Measurements from ENCODE around the gene RSBN1L.
"Not testable (repeated sequence)": the region's sequence is repeated elsewhere in the genome, so short reads cannot be mapped to it uniquely, and the experiment has no call there.

RSBN1L gene

DNA sequence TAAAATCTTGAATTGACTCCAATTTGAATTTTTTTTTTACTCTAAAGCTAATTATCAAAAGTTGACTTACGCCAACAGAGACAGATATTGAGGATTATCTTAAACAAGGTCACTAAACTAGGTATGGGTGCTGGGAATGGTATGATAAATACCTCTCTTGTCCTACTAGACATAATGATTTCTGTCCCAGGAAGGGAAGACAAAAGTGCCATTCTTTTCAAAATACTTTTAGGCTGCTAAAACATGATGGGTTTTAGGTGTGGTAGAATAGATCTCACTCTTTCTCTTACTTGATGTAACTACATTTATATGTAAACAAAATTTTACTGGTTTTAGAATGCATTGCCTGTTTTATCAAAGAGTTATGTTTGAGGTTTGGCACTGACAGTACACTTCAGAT, 86.9 kb downstream of the RSBN1L start:
- Mint-ChIP-seq H3K4me3 (no peak overlapping the region), H3K36me3 (ENCODE audit: low read depth) (peaks cover 48% of the 10 kb centered on the region), H3K4me1 (ENCODE audit: low read depth) (peaks cover 21% of the 10 kb centered on the region), H3K9me3 (no peaks in the 10 kb centered on the region), H3K27me3 (no peaks in the 10 kb centered on the region), H3K27ac (no peak overlapping the region)
- intact Hi-C loops (cut with micrococcal nuclease), result no loop called here

DNA sequence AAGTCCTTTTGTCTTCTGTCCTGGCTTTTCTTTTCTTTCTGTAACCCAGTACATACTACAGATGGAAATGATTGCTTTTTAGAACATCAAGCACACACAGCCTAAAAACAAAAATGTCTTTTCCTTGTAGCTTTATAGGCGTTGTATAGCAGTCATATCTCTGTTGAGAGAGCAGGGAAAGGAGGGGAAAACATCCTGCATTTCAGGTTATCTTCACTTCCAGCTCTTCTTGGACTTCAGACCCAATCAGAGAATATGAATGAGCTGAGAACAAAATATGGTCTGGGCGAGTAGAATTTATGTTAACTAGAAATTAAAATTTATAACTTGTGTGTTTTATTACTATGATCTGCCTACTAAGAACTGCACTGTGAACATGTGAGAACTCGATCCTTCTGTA, 87.3 kb downstream of the RSBN1L start:
- no peaks in the 10 kb centered on the region for H3K9me3 Mint-ChIP-seq
- H3K36me3 Mint-ChIP-seq (ENCODE audit: low read depth), result peaks cover 43% of the 10 kb centered on the region
- no peak overlapping the region for H3K4me3 Mint-ChIP-seq
- intact Hi-C loops (cut with micrococcal nuclease), result no loop called here
- H3K27me3 Mint-ChIP-seq, result no peaks in the 10 kb centered on the region
- peak overlapping the region; percentile 64 for H3K27ac Mint-ChIP-seq
- peaks cover 21% of the 10 kb centered on the region for H3K4me1 Mint-ChIP-seq (ENCODE audit: low read depth)

GRCh38 chr7:77784426-77784825, 88.2 kb downstream of the RSBN1L start:
- not testable (repeated sequence) for H3K9me3 Mint-ChIP-seq, H3K27me3 Mint-ChIP-seq
- H3K4me3 Mint-ChIP-seq, result peak overlapping the region; percentile 17
- H3K36me3 Mint-ChIP-seq (ENCODE audit: low read depth), result peaks cover 37% of the 10 kb centered on the region
- peaks cover 21% of the 10 kb centered on the region for H3K4me1 Mint-ChIP-seq (ENCODE audit: low read depth)
- intact Hi-C loops (cut with micrococcal nuclease), result loop anchor here (2.0 kb wide), 1 partner anchor 14 kb away; the partner anchor contains the start of genes PHTF2 and TMEM60
- peak overlapping the region; percentile 64 for H3K27ac Mint-ChIP-seq

- intact Hi-C loops (cut with micrococcal nuclease), result no loop called here
- H3K9me3 Mint-ChIP-seq, result no peaks in the 10 kb centered on the region
- H3K4me3 Mint-ChIP-seq, result no peak overlapping the region
- H3K36me3 Mint-ChIP-seq (ENCODE audit: low read depth), result peaks cover 28% of the 10 kb centered on the region
- H3K27ac Mint-ChIP-seq, result no peak overlapping the region
- no peaks in the 10 kb centered on the region for H3K27me3 Mint-ChIP-seq
- H3K4me1 Mint-ChIP-seq (ENCODE audit: low read depth), result peaks cover 21% of the 10 kb centered on the region
Observed at GRCh38 chr7:77786018-77786417, 89.8 kb downstream of the RSBN1L start.

DNA sequence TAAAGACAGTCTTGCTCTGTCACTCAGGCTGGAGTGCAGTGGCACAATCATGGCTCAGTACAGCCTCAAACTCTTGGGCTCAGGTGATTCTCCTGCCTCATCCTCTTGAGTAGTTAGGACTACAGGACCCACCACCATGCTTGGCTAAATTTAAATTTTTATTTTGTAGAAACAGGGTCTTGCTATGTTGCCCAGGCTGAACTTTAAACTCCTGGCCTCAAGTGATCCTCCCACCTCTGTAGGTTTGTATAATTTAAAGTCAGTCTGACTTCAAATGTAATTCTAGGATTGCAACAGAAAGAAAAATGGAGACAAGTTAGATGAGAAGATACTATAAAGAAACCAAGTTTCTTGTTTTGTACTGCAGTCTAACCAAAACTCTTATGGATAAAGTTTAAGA, 90.5 kb downstream of the RSBN1L start:
- intact Hi-C loops (cut with micrococcal nuclease), result no loop called here
- H3K27ac Mint-ChIP-seq, result no peak overlapping the region
- no peak overlapping the region for H3K4me3 Mint-ChIP-seq
- H3K27me3 Mint-ChIP-seq, result no peaks in the 10 kb centered on the region
- no peaks in the 10 kb centered on the region for H3K9me3 Mint-ChIP-seq
- H3K36me3 Mint-ChIP-seq (ENCODE audit: low read depth), result peaks cover 27% of the 10 kb centered on the region
- peaks cover 21% of the 10 kb centered on the region for H3K4me1 Mint-ChIP-seq (ENCODE audit: low read depth)

- H3K36me3 Mint-ChIP-seq (ENCODE audit: low read depth), result peaks cover 14% of the 10 kb centered on the region
- H3K9me3 Mint-ChIP-seq, result no peaks in the 10 kb centered on the region
- no peak overlapping the region for H3K4me3 Mint-ChIP-seq
- intact Hi-C loops (cut with micrococcal nuclease), result no loop called here
- H3K4me1 Mint-ChIP-seq (ENCODE audit: low read depth), result peaks cover 20% of the 10 kb centered on the region
- H3K27me3 Mint-ChIP-seq, result no peaks in the 10 kb centered on the region
- no peak overlapping the region for H3K27ac Mint-ChIP-seq
Observed at GRCh38 chr7:77788327-77788902, 92.2 kb downstream of the RSBN1L start.

DNA sequence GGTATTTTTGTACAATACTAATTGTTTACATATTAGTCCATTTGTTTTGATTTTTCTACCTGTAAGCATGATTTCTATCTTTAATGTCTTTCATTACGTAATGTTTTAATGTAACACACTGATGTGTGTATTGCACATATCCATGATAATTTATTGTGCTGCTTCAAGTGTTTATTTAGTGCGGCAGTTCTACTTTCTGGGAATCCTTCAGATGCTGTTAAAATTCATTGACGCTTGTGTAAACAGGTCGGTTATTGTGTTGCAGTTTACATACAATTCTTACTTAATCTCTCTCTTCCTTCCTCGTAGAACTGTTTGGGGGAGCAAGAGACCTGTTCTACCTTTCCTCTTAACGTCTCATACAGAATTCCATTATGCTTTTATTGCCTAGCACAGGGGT, 95.1 kb downstream of the RSBN1L start:
- Mint-ChIP-seq H3K36me3 (ENCODE audit: low read depth) (peaks cover 20% of the 10 kb centered on the region), H3K4me1 (ENCODE audit: low read depth) (peaks cover 26% of the 10 kb centered on the region), H3K27ac (no peak overlapping the region), H3K9me3 (no peaks in the 10 kb centered on the region), H3K4me3 (no peak overlapping the region), H3K27me3 (no peaks in the 10 kb centered on the region)
- intact Hi-C loops (cut with micrococcal nuclease), result no loop called here

DNA sequence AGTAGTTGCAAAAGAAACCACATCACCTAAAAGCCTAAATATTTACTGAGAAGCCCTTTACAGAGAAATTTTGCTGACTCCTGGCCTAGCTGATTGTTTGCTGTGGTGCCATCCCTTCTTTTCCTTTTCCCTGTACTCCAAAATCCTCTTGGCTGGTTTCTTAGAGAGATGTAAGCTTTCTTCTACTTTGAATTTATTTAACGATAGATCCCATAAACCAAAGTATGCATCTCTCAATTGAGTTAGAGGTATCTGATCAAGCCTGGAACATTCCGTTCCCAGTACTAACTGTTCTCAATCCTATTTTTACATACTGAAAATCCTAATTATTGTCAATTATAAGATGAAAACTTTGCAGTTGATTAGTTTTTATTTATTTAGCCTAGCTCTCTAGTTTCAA, 95.7 kb downstream of the RSBN1L start:
- Mint-ChIP-seq H3K9me3 (no peaks in the 10 kb centered on the region), H3K27ac (no peak overlapping the region), H3K4me3 (no peak overlapping the region), H3K4me1 (ENCODE audit: low read depth) (peaks cover 31% of the 10 kb centered on the region), H3K36me3 (ENCODE audit: low read depth) (peaks cover 23% of the 10 kb centered on the region), H3K27me3 (no peaks in the 10 kb centered on the region)
- intact Hi-C loops (cut with micrococcal nuclease), result no loop called here

DNA sequence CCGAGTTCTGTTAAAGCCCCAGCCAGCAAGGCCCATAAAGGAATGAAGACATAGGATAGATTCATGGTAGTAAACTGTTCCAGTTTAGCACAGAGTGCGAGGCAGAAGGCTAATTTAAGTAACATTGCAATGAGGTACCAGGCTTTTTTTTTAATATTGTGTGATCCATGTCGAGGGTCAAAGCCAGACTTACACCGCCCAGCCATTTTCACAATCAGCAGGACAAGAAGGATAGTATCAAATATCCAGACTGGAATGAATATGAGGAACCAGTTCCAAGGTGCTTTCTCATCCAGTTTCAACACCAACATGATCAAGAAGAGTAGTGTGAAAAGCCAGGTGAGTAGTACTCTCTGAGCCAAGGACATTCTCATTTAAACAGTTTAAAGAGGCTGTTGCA, 97.7 kb downstream of the RSBN1L start:
- peak overlapping the region; percentile 57 for H3K27ac Mint-ChIP-seq
- H3K9me3 Mint-ChIP-seq, result no peaks in the 10 kb centered on the region
- H3K27me3 Mint-ChIP-seq, result no peaks in the 10 kb centered on the region
- peaks cover 41% of the 10 kb centered on the region for H3K36me3 Mint-ChIP-seq (ENCODE audit: low read depth)
- peaks cover 31% of the 10 kb centered on the region for H3K4me1 Mint-ChIP-seq (ENCODE audit: low read depth)
- H3K4me3 Mint-ChIP-seq, result no peak overlapping the region
- intact Hi-C loops (cut with micrococcal nuclease), result no loop called here

DNA sequence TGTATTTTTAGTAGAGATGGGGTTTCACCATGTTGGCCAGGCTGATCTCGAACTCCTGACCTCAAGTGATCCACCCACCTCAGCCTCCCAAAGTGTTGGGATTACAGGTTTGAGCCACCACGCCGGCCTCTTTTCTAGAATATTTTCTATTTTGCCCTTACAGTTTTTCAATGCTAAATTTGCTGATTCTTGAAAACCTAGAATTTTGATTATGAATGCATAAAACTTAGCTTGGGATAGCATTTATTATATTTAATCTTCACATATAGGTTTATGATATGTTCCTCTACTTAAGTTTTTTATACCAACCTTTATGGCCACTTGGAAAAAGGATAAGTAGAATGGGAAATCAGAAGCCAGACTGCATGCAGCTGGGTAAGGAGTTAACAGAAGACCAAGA, 99.8 kb downstream of the RSBN1L start:
- no peaks in the 10 kb centered on the region for H3K9me3 Mint-ChIP-seq
- peak overlapping the region; percentile 98 for H3K4me3 Mint-ChIP-seq
- intact Hi-C loops (cut with micrococcal nuclease), result loop anchor here (5.0 kb wide), 2 partner anchors 36 to 99 kb away; partner anchors contain the start of gene RSBN1L
- H3K4me1 Mint-ChIP-seq (ENCODE audit: low read depth), result peaks cover 46% of the 10 kb centered on the region
- peaks cover 46% of the 10 kb centered on the region for H3K36me3 Mint-ChIP-seq (ENCODE audit: low read depth)
- H3K27ac Mint-ChIP-seq, result peak overlapping the region; percentile 16
- no peaks in the 10 kb centered on the region for H3K27me3 Mint-ChIP-seq

- peak overlapping the region; percentile 97 for H3K27ac Mint-ChIP-seq
- H3K4me1 Mint-ChIP-seq (ENCODE audit: low read depth), result peaks cover 51% of the 10 kb centered on the region
- peak overlapping the region; percentile 98 for H3K4me3 Mint-ChIP-seq
- intact Hi-C loops (cut with micrococcal nuclease), result loop anchor here (5.0 kb wide), 2 partner anchors 35 to 100 kb away; partner anchors contain the start of gene RSBN1L
- H3K27me3 Mint-ChIP-seq, result no peaks in the 10 kb centered on the region
- peaks cover 46% of the 10 kb centered on the region for H3K36me3 Mint-ChIP-seq (ENCODE audit: low read depth)
- H3K9me3 Mint-ChIP-seq, result no peaks in the 10 kb centered on the region
Observed at GRCh38 chr7:77796960-77797359, 100.7 kb downstream of the RSBN1L start.

DNA sequence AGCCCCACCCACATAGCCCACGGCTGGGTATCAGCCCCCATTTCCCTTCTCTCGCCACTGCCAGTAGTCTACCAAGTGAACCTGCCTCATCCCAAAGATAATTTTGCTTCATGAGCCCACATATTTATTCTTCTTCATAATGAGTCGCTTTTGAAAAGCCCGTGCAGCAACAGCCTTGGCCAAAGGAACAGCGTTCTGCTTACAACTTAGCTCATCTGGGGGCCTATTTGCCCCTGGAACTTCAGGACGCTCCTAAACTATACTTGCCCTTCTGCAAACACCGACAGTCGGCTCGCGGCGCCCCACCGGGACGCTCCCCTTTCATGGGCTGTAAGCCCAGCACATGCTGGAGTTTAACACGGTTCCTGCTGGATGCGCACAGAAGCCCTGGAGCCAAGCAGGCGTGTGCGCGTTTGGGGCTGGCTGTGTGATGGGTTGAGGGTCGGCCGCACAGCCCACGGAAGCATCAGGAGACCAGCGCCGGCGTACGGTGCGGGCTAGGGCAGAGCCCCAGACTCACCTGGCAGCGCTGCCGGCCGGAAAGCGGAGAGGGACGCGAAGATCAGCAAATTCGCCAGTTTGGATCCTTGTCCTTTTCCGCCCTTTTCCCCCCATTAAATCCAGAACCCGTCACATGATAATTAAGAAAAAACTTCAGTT, 101.6 kb downstream of the RSBN1L start:
- Mint-ChIP-seq H3K4me1 (ENCODE audit: low read depth) (peaks cover 60% of the 10 kb centered on the region), H3K27ac (peak overlapping the region; percentile 97), H3K4me3 (peak overlapping the region; percentile 98), H3K36me3 (ENCODE audit: low read depth) (peaks cover 46% of the 10 kb centered on the region), H3K9me3 (no peaks in the 10 kb centered on the region), H3K27me3 (no peaks in the 10 kb centered on the region)
- intact Hi-C loops (cut with micrococcal nuclease), result loop anchor here (2.0 to 5.0 kb wide), 4 partner anchors 13 to 109 kb away; partner anchors contain the start of gene RSBN1L

- H3K9me3 Mint-ChIP-seq, result no peaks in the 10 kb centered on the region
- intact Hi-C loops (cut with micrococcal nuclease), result loop anchor here (2.0 to 5.0 kb wide), 4 partner anchors 14 to 108 kb away; partner anchors contain the start of gene RSBN1L
- H3K4me1 Mint-ChIP-seq (ENCODE audit: low read depth), result peaks cover 67% of the 10 kb centered on the region
- H3K27ac Mint-ChIP-seq, result peak within 1 kb of the TSS; percentile 97
- H3K27me3 Mint-ChIP-seq, result no peaks in the 10 kb centered on the region
- H3K36me3 Mint-ChIP-seq (ENCODE audit: low read depth), result peaks cover 46% of the 10 kb centered on the region
- H3K4me3 Mint-ChIP-seq, result peak within 1 kb of the TSS; percentile 98
Observed at GRCh38 chr7:77798394-77799077, 102.3 kb downstream of the RSBN1L start, which contains the start of the genes PHTF2 and TMEM60. Gene PHTF2, plus strand, starts transcription at chr7:77798773. Gene TMEM60, minus strand, starts transcription at chr7:77798434. Its CDS starts 4,061 bp downstream, at chr7:77794373.
